HUES64 (cell line): Measurements from ENCODE around the gene ASIC4.

ENCODE experiments used
- H3K27ac ChIP-seq: 2 replicates; pipeline ENCODE4 v1.7.0; 2013; ENCODE audit warnings: low read depth, low read length, inconsistent platforms
- H3K27me3 ChIP-seq: 2 replicates; pipeline ENCODE4 v1.6.1; 2013; ENCODE audit warnings: mild to moderate bottlenecking, low read length; ENCODE audit not compliant: insufficient read depth
- H3K36me3 ChIP-seq: 2 replicates; pipeline ENCODE4 v1.6.1; 2013; ENCODE audit warnings: mild to moderate bottlenecking, low read length; ENCODE audit not compliant: insufficient read depth
- H3K4me1 ChIP-seq: 2 replicates; pipeline ENCODE4 v1.6.1; 2013; ENCODE audit warnings: mild to moderate bottlenecking, low read length, moderate library complexity; ENCODE audit not compliant: insufficient read depth
- H3K4me3 ChIP-seq: 2 replicates; pipeline ENCODE4 v1.5.1; 2013; ENCODE audit warnings: mild to moderate bottlenecking, low read length, moderate library complexity
- H3K9ac ChIP-seq: 2 replicates; pipeline ENCODE4 v1.6.1; 2013; ENCODE audit warnings: mild to moderate bottlenecking, low read depth, low read length
- H3K9me3 ChIP-seq: 2 replicates; pipeline ENCODE4 v1.6.1; 2013; ENCODE audit warnings: low read depth, low read length; ENCODE audit not compliant: insufficient read depth
- WGBS: fragments of 150-250, 120-280 bp; methylation state at CpG from one replicate; pipeline ENCODE4 v1.1.7; 2013; ENCODE audit warnings: missing lambda C conversion rate; 5-methylcytosine and 5-hydroxymethylcytosine counted together

Gene ASIC4

DNA sequence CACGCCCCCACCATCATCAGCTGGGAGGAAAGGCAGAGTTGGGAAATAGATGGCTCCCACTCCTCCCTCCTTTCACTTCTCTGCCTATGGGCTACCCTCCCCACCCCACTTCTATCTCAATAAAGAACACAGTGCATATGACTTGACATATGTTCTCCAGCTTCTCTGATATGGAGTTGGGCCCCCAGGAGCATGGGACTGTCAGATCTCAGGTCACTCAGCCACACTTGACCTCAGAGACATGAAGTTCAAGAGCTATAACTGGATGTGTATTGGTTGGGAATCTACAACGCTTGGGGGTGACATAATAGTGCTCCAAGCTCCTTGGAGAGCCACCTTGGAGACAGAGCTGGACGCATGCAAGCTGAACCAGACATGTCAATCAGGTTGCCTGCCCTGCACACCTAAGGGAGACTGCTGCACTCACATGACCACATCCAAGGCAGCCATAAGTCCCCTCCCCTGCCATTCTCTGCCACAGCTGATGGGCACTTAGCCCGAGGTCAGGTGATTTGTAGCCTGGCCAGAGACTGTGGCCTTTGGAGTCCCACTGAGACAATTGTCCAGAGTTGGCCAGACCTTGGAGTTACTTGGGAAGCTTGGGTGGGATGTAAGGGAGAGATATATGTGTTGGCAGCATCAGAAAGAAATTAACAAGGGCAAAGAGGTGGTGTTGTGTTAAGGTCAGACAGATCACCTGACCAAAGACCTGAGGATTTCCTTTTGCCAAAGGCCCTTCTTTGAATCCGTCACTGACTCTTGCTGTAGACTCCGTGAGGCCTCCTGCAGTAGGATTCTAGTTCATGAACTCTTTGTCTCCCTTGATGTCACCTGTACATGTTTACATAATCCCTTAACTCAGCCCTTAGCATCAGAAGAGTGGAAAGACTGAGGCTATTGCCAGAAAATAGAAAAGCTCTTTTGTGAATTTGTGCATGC lies 61.6 kb downstream of the ASIC4 start:
- Histone ChIP-seq H3K4me1 (peaks cover 34% of the 10 kb centered on the region), H3K9ac (no peak overlapping the region)

DNA sequence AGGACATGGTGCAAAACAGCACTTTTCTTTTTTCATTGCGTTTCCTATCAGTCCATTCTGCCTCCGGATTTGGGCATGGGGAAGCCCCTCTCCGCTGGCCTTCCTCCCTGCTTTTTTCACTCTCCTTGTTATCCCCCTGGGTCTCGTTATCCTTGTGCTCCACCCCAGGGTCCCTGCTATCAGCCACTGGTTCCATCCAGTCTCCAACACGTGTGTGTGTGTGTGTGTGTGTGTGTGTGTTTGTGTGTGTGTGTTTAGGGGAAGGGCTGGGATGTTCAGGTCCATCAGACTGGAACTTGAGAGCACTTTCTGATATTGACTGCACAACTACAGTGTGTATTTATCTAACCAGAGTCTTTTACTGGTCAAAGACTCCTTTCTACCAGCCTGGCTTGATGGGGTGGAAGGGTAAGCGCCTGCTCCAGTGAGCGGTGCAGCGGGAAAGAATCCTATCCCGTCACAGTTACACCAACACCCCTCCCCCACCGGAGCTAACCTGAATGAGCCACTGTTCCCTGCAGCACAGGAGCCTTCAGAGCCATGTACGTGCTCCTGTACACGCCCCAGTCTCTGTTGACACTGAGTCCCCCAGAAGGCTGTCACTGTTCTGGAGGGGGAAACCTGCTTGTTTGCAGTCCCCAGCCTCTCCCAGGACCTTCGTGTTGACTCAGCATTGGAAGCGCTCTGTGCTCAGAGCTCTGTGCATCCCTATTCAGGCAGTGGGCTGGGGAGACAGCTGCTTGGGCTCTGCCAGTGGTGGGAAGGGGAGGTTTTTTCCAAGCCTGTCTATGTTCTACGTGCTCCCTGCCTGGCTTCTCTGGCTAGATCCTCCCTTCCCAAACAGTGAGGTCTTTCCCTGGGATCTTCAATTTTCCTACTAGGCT lies 62.5 kb downstream of the ASIC4 start:
- peak overlapping the region; percentile 28; the same call in 1 of the 2 replicates for H3K4me3 ChIP-seq
- H3K27me3 ChIP-seq = no peaks in the 10 kb centered on the region
- 28% methylated on average over 14 of the region's 15 CpGs for WGBS
- H3K9me3 ChIP-seq = no peaks in the 10 kb centered on the region
- no peak overlapping the region for H3K9ac ChIP-seq
- H3K27ac ChIP-seq = no peak overlapping the region
- no peaks in the 10 kb centered on the region for H3K36me3 ChIP-seq
- peaks cover 31% of the 10 kb centered on the region for H3K4me1 ChIP-seq

More for the DNA sequence above, 61.6 kb downstream of the ASIC4 start:
- WGBS = 86% methylated on average over 6 of the region's 6 CpGs
- H3K27me3 ChIP-seq = no peaks in the 10 kb centered on the region
- H3K9me3 ChIP-seq = no peaks in the 10 kb centered on the region
- no peak overlapping the region for H3K4me3 ChIP-seq
- no peak overlapping the region for H3K27ac ChIP-seq
- no peaks in the 10 kb centered on the region for H3K36me3 ChIP-seq

DNA sequence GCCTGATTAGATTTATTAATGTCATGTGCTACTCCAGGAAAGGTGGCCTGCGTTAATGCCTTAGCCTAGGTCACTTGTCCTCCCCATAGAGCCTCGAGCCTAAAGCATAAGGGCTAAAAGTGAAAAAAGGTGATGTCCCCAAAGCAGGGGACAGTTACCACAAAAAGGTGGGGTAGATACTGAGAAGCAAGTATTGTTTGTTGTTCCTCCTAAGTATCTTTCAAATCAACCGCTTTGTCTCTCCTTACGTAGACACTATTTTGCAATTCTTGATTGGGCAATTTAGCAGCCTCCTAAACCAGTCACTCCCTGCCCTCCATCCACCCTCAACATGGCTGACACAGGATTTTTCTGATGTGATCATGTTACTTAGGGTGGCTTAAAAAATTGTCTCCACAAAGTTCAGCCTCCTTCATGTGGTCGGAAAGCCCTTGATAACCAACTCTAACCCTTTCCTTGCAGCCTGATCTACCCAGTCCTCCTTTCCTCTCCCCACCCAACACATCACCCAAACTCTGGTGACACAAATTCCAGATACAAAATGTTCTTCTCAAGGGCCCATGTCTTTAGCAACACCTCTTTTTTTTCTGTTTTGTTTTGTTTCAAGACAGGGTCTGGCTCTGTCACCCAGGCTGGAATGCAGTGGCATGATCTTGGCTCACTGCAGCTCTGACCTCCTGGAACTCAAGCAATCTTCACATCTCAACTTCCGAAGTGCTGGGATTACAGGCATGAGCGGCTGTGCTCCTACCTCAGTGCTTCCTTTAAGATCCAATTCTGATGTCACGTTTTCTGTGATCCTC lies 64.7 kb downstream of the ASIC4 start:
- 90% methylated on average over 8 of the region's 8 CpGs for WGBS
- peaks cover 24% of the 10 kb centered on the region for H3K4me1 ChIP-seq

DNA sequence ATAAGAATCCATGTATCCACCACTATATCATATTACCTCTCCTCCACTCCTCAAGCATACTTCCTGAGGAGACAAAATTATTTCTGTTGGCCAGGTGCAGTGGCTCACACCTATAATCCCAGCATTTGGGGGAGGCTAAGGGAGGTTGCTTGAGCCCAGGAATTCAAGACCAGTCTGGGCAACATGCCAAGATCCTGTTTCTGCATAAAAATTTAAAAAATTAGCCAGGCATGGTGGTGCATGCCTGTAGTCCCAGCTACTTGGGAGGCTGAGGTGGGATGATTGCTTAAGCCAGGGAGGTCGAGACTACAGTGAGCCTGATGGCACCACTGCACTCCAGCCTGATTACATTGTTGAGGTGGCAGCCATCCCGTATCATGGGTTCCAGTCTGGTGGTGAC lies 67.1 kb downstream of the ASIC4 start:
- Histone ChIP-seq H3K27ac (no peak overlapping the region), H3K9ac (no peak overlapping the region), H3K4me3 (no peak overlapping the region), H3K9me3 (no peaks in the 10 kb centered on the region), H3K4me1 (peaks cover 22% of the 10 kb centered on the region), H3K27me3 (no peaks in the 10 kb centered on the region), H3K36me3 (no peaks in the 10 kb centered on the region)
- WGBS = 87% methylated on average over 2 of the region's 2 CpGs

More for the DNA sequence above, 64.7 kb downstream of the ASIC4 start:
- no peak overlapping the region for H3K4me3 ChIP-seq
- no peaks in the 10 kb centered on the region for H3K27me3 ChIP-seq
- H3K27ac ChIP-seq = no peak overlapping the region
- no peak overlapping the region for H3K9ac ChIP-seq
- H3K36me3 ChIP-seq = no peaks in the 10 kb centered on the region
- H3K9me3 ChIP-seq = no peaks in the 10 kb centered on the region
